Bone marrow (tissue), 2 donors: ENCODE results near the gene XAGE2.

Source experiments
- DNase-seq, 2 donors: peaks; one replicate each; lab custom pipeline; 2025; lab: John Stamatoyannopoulos, UW

The XAGE2 gene

GRCh38 chrX:52424656-52425055 lies 55.8 kb downstream of the XAGE2 start:
- DNase-seq = no peak
